Common myeloid progenitor, CD34-positive (primary cell): Measurements from ENCODE around the gene CCDC9B.

Experiments
- CTCF ChIA-PET: fragments of 350-600 bp; sonication (Branson Sonifier 250); formaldehyde crosslinking; loops from one replicate; lab custom pipeline; 2021; ENCODE audit warnings: antibody characterized with exemption; lab: Charles Lee
- POLR2A ChIA-PET: fragments of 350-600 bp; sonication (Branson Sonifier 250); formaldehyde crosslinking; loops from one replicate; lab custom pipeline; 2021; ENCODE audit warnings: antibody characterized with exemption; lab: Charles Lee
- DNase-seq, 3 donors: peaks; one replicate each; pipeline versions ENCODE4 v3.0.0 to v3.0.0-alpha.2; 2013
- H3K27ac ChIP-seq, 2 experiments: 1 replicate in 1 of 2; 2 replicates in 1 of 2; pipeline ENCODE4 v1.7.0; 2013; ENCODE audit warnings: inconsistent platforms in 2 of 2, low read length in 2 of 2, mild to moderate bottlenecking in 2 of 2, low read depth in 1 of 2, moderate library complexity in 1 of 2; ENCODE audit not compliant: severe bottlenecking in 2 of 2, insufficient read depth in 1 of 2, poor library complexity in 1 of 2
- H3K27me3 ChIP-seq, 5 experiments: replicated peaks in 2 of 5; 1 replicate in 3 of 5; 2 replicates in 2 of 5; pipeline versions ENCODE4 v1.6.1 to v1.7.0; 2013; ENCODE audit warnings: low read length in 4 of 5, mild to moderate bottlenecking in 2 of 5, moderate library complexity in 2 of 5, inconsistent platforms in 1 of 5; ENCODE audit not compliant: insufficient read depth in 5 of 5, control insufficient read depth in 4 of 5
- H3K36me3 ChIP-seq, 4 experiments: 1 replicate in 2 of 4; 2 replicates in 2 of 4; pipeline versions ENCODE4 v1.6.1 to v1.7.0; 2013; ENCODE audit warnings: low read length in 3 of 4, control low read depth in 1 of 4, mild to moderate bottlenecking in 1 of 4; ENCODE audit not compliant: control insufficient read depth in 4 of 4, insufficient read depth in 4 of 4
- H3K4me1 ChIP-seq, 4 experiments: 1 replicate in 3 of 4; 2 replicates in 1 of 4; pipeline versions ENCODE4 v1.6.1 to v1.7.1; 2013; ENCODE audit warnings: low read length in 3 of 4, mild to moderate bottlenecking in 3 of 4, control low read depth in 1 of 4, inconsistent platforms in 1 of 4, moderate library complexity in 1 of 4; ENCODE audit not compliant: control insufficient read depth in 4 of 4, insufficient read depth in 4 of 4; ENCODE audit errors: control extremely low read depth in 1 of 4
- H3K4me3 ChIP-seq, 7 experiments: 1 replicate in 4 of 7; 2 replicates in 3 of 7; pipeline versions ENCODE4 v1.5.1 to v1.7.0; 2013; ENCODE audit warnings: mild to moderate bottlenecking in 7 of 7, low read length in 6 of 7, moderate library complexity in 6 of 7, inconsistent platforms in 2 of 7, low read depth in 2 of 7, control low read depth in 1 of 7; ENCODE audit not compliant: insufficient read depth in 4 of 7, control insufficient read depth in 1 of 7; ENCODE audit errors: extremely low read depth in 1 of 7
- H3K9me3 ChIP-seq, 5 experiments: 1 replicate in 4 of 5; 2 replicates in 1 of 5; pipeline versions ENCODE4 v1.6.1 to v1.7.1; 2013; ENCODE audit warnings: low read length in 4 of 5, mild to moderate bottlenecking in 2 of 5, inconsistent platforms in 1 of 5, low read depth in 1 of 5, moderate library complexity in 1 of 5; ENCODE audit not compliant: control insufficient read depth in 4 of 5, insufficient read depth in 2 of 5; ENCODE audit errors: control extremely low read depth in 1 of 5
- WGBS: methylation state at CpG from one replicate; pipeline ENCODE4 v1.1.5; 2013; ENCODE audit not compliant: insufficient coverage; 5-methylcytosine and 5-hydroxymethylcytosine counted together

Gene CCDC9B

GRCh38 chr15:40381818-40382529, 41.2 kb upstream of the CCDC9B start:
- Histone ChIP-seq H3K9me3 (no peaks in the 10 kb centered on the region), H3K4me3 (no peak overlapping the region), H3K27me3 (no peaks in the 10 kb centered on the region), H3K4me1 (peaks cover 5 to 21% (median 14%) of the 10 kb centered on the region in 4 experiments), H3K36me3 (peaks cover 5 to 23% (median 9%) of the 10 kb centered on the region in 4 experiments), H3K27ac (no peak overlapping the region)
- WGBS = 98% methylated on average over 5 of the region's 11 CpGs
- CTCF ChIA-PET = interaction anchor here (0.7 to 4.5 kb wide), 9 partner anchors 10 to 313 kb away, joined by 3 to 33 read pairs (median 4); partner anchors contain the start of gene RAD51
- POLR2A ChIA-PET = interaction anchor here (1.0 kb wide), 1 partner anchor 13 kb away, joined by 3 read pairs; no protein-coding TSS in a partner anchor
- no peak for DNase-seq

GRCh38 chr15:40380636-40381035, 39.9 kb upstream of the CCDC9B start:
- Histone ChIP-seq H3K27me3 (no peaks in the 10 kb centered on the region), H3K27ac (no peak overlapping the region), H3K9me3 (no peaks in the 10 kb centered on the region), H3K4me1 (peaks cover 5 to 21% (median 14%) of the 10 kb centered on the region in 4 experiments), H3K36me3 (peaks cover 0 to 12% (median 0%) of the 10 kb centered on the region in 4 experiments), H3K4me3 (no peak overlapping the region)
- 97% methylated on average over 8 of the region's 10 CpGs for WGBS
- DNase-seq = no peak
- POLR2A ChIA-PET = no interaction called here
- CTCF ChIA-PET = interaction anchor here (4.5 kb wide), 1 partner anchor 12 kb away, joined by 33 read pairs; no protein-coding TSS in a partner anchor

- 51% methylated on average over 4 of the region's 4 CpGs for WGBS
- Histone ChIP-seq H3K4me1 (peaks cover 5 to 18% (median 13%) of the 10 kb centered on the region in 4 experiments), H3K36me3 (peaks cover 0 to 4% (median 0%) of the 10 kb centered on the region in 4 experiments), H3K9me3 (no peaks in the 10 kb centered on the region), H3K27ac (no peak overlapping the region), H3K27me3 (no peaks in the 10 kb centered on the region), H3K4me3 (no peak overlapping the region)
- CTCF ChIA-PET = interaction anchor here (2.6 kb wide), 1 partner anchor 11 kb away, joined by 9 read pairs; no protein-coding TSS in a partner anchor
- POLR2A ChIA-PET = no interaction called here
- no peak for DNase-seq
Measured at GRCh38 chr15:40379853-40380252, 39.1 kb upstream of the CCDC9B start.

- WGBS = no CpG with 5 or more reads among the region's 4 CpGs
- DNase-seq = no peak
- Histone ChIP-seq H3K4me1 (peaks cover 5 to 15% (median 11%) of the 10 kb centered on the region in 4 experiments), H3K27ac (no peak overlapping the region), H3K36me3 (peaks cover 0 to under 1% (median 0%) of the 10 kb centered on the region in 4 experiments), H3K27me3 (no peaks in the 10 kb centered on the region), H3K4me3 (no peak overlapping the region), H3K9me3 (no peaks in the 10 kb centered on the region)
- CTCF ChIA-PET = interaction anchor here (2.6 kb wide), 1 partner anchor 11 kb away, joined by 9 read pairs; no protein-coding TSS in a partner anchor
- POLR2A ChIA-PET = no interaction called here
Measured at GRCh38 chr15:40379374-40379773, 38.6 kb upstream of the CCDC9B start.

GRCh38 chr15:40377606-40378005, 36.9 kb upstream of the CCDC9B start:
- ChIA-PET POLR2A (no interaction called here), CTCF (interaction anchor here (0.8 to 2.6 kb wide), 3 partner anchors 9 to 90 kb away, joined by 3 to 9 read pairs (median 3); no protein-coding TSS in a partner anchor)
- no peak overlapping the region for H3K27ac ChIP-seq
- H3K27me3 ChIP-seq = no peaks in the 10 kb centered on the region
- no peaks in the 10 kb centered on the region for H3K9me3 ChIP-seq
- H3K4me1 ChIP-seq = peaks cover 0 to 5% (median 3%) of the 10 kb centered on the region in 4 experiments
- H3K4me3 ChIP-seq = no peak overlapping the region
- 93% methylated on average over 3 of the region's 3 CpGs for WGBS
- no peaks in the 10 kb centered on the region for H3K36me3 ChIP-seq
- DNase-seq = no peak

- Histone ChIP-seq H3K27ac (no peak overlapping the region), H3K9me3 (no peaks in the 10 kb centered on the region), H3K36me3 (no peaks in the 10 kb centered on the region), H3K27me3 (no peaks in the 10 kb centered on the region), H3K4me1 (peaks cover 0 to 13% (median 6%) of the 10 kb centered on the region in 4 experiments), H3K4me3 (no peak overlapping the region)
- CTCF ChIA-PET = interaction anchor here (1.1 to 1.9 kb wide), 3 partner anchors 21 to 34 kb away, joined by 3 to 12 read pairs (median 3); no protein-coding TSS in a partner anchor
- 75% methylated on average over 2 of the region's 2 CpGs for WGBS
- POLR2A ChIA-PET = no interaction called here
- DNase-seq = no peak
Measured at GRCh38 chr15:40372981-40373380, 32.2 kb upstream of the CCDC9B start.

- WGBS = over 99% methylated on average over 13 of the region's 13 CpGs
- no peaks in the 10 kb centered on the region for H3K9me3 ChIP-seq
- no peaks in the 10 kb centered on the region for H3K27me3 ChIP-seq
- no peaks in the 10 kb centered on the region for H3K36me3 ChIP-seq
- CTCF ChIA-PET = interaction anchor here (1.0 to 7.7 kb wide), 8 partner anchors 13 to 53 kb away, joined by 3 to 112 read pairs (median 9); partner anchors contain the start of genes CCDC9B, INAFM2 and KNSTRN
- no peak overlapping the region for H3K27ac ChIP-seq
- peaks cover 4 to 20% (median 19%) of the 10 kb centered on the region in 4 experiments for H3K4me1 ChIP-seq
- DNase-seq = no peak
- no peak overlapping the region for H3K4me3 ChIP-seq
- POLR2A ChIA-PET = no interaction called here
Measured at GRCh38 chr15:40369971-40370370, 29.2 kb upstream of the CCDC9B start.
